MCF 10A (cell line): Measurements from ENCODE around the gene FNTB. TPM values are rescaled to one million over a fixed set of nuclear protein-coding genes. Genes with fewer than 3 reads are reported as not detected.

Source experiments
- BruUV-seq: library from RNA; stranded (reverse); fragments of 400-500 nt; replicated peaks from 2 replicates; lab custom pipeline; 2021; lab: Mats Ljungman, UMichigan
- CTCF ChIA-PET: fragments of 300-600 bp; sonication (Branson Sonifier 250); formaldehyde crosslinking; extraction: SDS; loops from one replicate; lab custom pipeline; 2021; ENCODE audit warnings: antibody characterized with exemption, inconsistent platforms; lab: Yijun Ruan, JAX
- POLR2A ChIA-PET: fragments of 300-600, 350-650 bp; sonication (Branson Sonifier 250); formaldehyde crosslinking; extraction: SDS; loops from one replicate; lab custom pipeline; 2020; ENCODE audit warnings: antibody characterized with exemption, inconsistent platforms; lab: Yijun Ruan, JAX
- DNase-seq: peaks from one replicate; pipeline ENCODE4 v3.0.0-alpha.2; 2018; ENCODE audit not compliant: unreplicated experiment
- H3K27ac Mint-ChIP-seq: one replicate; pipeline ENCODE4 v1.8.0; 2022; ENCODE audit warnings: mild to moderate bottlenecking, low read depth, mixed read lengths; ENCODE audit not compliant: unreplicated experiment
- H3K27me3 Mint-ChIP-seq: one replicate; pipeline ENCODE4 v1.8.0; 2022; ENCODE audit warnings: mixed read lengths; ENCODE audit not compliant: insufficient read depth, unreplicated experiment
- H3K36me3 Mint-ChIP-seq: one replicate; pipeline ENCODE4 v1.8.0; 2022; ENCODE audit warnings: mild to moderate bottlenecking, moderate library complexity, mixed read lengths; ENCODE audit not compliant: insufficient read depth, unreplicated experiment
- H3K4me1 Mint-ChIP-seq: one replicate; pipeline ENCODE4 v1.8.0; 2022; ENCODE audit warnings: mixed read lengths; ENCODE audit not compliant: insufficient read depth, unreplicated experiment
- H3K4me3 Mint-ChIP-seq: one replicate; pipeline ENCODE4 v1.8.0; 2022; ENCODE audit warnings: mild to moderate bottlenecking, moderate library complexity, mixed read lengths; ENCODE audit not compliant: unreplicated experiment
- H3K9me3 Mint-ChIP-seq: one replicate; pipeline ENCODE4 v1.8.0; 2022; ENCODE audit warnings: mixed read lengths; ENCODE audit not compliant: unreplicated experiment
- intact Hi-C: fragments of 100-400 bp; cut with micrococcal nuclease; formaldehyde crosslinking; loops from 2 replicates; pipeline ENCODE4 v1.14.1; 2022
- total RNA-seq: library from RNA; stranded (reverse); gene quantifications from 2 replicates; pipeline ENCODE4 v1.2.3, GENCODE V29; 2022
- TF ChIP-seq, protein P1 (sequence below): fragments of 200-600 bp; IDR thresholded peaks from one replicate; pipeline ENCODE4 v1.8.0; 2022; ENCODE audit warnings: antibody characterized with exemption, mild to moderate bottlenecking; ENCODE audit not compliant: unreplicated experiment

FNTB gene
- total RNA-seq, 1 experiment from 2014 or later = 12.2 TPM

- Mint-ChIP-seq H3K9me3 (no peaks in the 10 kb centered on the region), H3K27me3 (no peaks in the 10 kb centered on the region), H3K36me3 (no peaks in the 10 kb centered on the region), H3K4me1 (no peaks in the 10 kb centered on the region), H3K27ac (no peak overlapping the region), H3K4me3 (peak overlapping the region; percentile 56)
- ChIA-PET POLR2A (interaction anchor here (0.6 to 1.5 kb wide), 3 partner anchors 14 to 470 kb away, joined by 3 to 4 read pairs (median 4); no protein-coding TSS in a partner anchor), CTCF (interaction anchor here (0.6 to 1.8 kb wide), 4 partner anchors 9 to 23 kb away, joined by 3 to 7 read pairs (median 4); no protein-coding TSS in a partner anchor)
- no TSS peak for BruUV-seq
- DNase-seq = no peak
- TF ChIP-seq, protein P1, sequence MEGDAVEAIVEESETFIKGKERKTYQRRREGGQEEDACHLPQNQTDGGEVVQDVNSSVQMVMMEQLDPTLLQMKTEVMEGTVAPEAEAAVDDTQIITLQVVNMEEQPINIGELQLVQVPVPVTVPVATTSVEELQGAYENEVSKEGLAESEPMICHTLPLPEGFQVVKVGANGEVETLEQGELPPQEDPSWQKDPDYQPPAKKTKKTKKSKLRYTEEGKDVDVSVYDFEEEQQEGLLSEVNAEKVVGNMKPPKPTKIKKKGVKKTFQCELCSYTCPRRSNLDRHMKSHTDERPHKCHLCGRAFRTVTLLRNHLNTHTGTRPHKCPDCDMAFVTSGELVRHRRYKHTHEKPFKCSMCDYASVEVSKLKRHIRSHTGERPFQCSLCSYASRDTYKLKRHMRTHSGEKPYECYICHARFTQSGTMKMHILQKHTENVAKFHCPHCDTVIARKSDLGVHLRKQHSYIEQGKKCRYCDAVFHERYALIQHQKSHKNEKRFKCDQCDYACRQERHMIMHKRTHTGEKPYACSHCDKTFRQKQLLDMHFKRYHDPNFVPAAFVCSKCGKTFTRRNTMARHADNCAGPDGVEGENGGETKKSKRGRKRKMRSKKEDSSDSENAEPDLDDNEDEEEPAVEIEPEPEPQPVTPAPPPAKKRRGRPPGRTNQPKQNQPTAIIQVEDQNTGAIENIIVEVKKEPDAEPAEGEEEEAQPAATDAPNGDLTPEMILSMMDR = no peak
- intact Hi-C loops = no loop called here
Measured at GRCh38 chr14:64971491-64971942, 15.2 kb upstream of the FNTB start.

GRCh38 chr14:64971943-64972791, 14.5 kb upstream of the FNTB start, which contains the start of gene RAB15:
Gene RAB15 (minus strand): TSS chr14:64972336. CDS start chr14:64972076, 260 bp downstream.
- Mint-ChIP-seq H3K36me3 (no peaks in the 10 kb centered on the region), H3K9me3 (no peaks in the 10 kb centered on the region), H3K27me3 (peaks cover 4% of the 10 kb centered on the region), H3K4me1 (no peaks in the 10 kb centered on the region), H3K4me3 (peak within 1 kb of the TSS; percentile 69), H3K27ac (no peak within 1 kb of the TSS)
- intact Hi-C loops = no loop called here
- TF ChIP-seq, protein P1 = no peak
- ChIA-PET CTCF (interaction anchor here (1.8 kb wide), 1 partner anchor 14 kb away, joined by 7 read pairs; no protein-coding TSS in a partner anchor), POLR2A (interaction anchor here (0.6 kb wide), 1 partner anchor 21 kb away, joined by 4 read pairs; no protein-coding TSS in a partner anchor)
- no TSS peak for BruUV-seq
- DNase-seq = no peak

DNA sequence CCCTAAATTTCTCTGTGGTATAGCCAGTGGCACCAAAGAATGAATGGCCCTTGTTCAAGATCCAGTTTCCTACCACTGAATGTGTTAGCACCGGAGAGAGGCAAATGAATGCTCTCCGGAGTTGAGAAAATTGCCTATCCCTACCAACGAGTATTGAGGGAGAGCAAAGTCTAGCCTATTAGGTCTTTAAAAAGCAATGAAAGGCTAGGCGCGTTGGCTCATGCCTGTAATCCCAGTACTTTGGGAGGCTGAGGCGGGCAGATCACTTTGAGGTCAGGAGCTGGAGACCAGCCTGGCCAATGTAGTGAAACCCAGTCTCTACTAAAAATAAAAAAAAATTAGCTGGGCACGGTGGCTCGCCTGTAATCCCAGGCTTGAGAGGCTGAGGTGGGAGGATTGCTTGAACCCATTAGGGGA, 13.7 kb upstream of the FNTB start:
- no peaks in the 10 kb centered on the region for H3K9me3 Mint-ChIP-seq
- CTCF ChIA-PET = interaction anchor here (1.0 to 1.1 kb wide), 2 partner anchors 10 to 12 kb away, joined by 3 read pairs; no protein-coding TSS in a partner anchor
- no TSS peak for BruUV-seq
- intact Hi-C loops = no loop called here
- H3K4me3 Mint-ChIP-seq = peak overlapping the region; percentile 69
- H3K27ac Mint-ChIP-seq = no peak overlapping the region
- no peaks in the 10 kb centered on the region for H3K36me3 Mint-ChIP-seq
- no peak for DNase-seq
- TF ChIP-seq, protein P1 = no peak
- POLR2A ChIA-PET = interaction anchor here (0.6 kb wide), 1 partner anchor 465 kb away, joined by 3 read pairs; no protein-coding TSS in a partner anchor
- peaks cover 13% of the 10 kb centered on the region for H3K27me3 Mint-ChIP-seq
- H3K4me1 Mint-ChIP-seq = no peaks in the 10 kb centered on the region

DNA sequence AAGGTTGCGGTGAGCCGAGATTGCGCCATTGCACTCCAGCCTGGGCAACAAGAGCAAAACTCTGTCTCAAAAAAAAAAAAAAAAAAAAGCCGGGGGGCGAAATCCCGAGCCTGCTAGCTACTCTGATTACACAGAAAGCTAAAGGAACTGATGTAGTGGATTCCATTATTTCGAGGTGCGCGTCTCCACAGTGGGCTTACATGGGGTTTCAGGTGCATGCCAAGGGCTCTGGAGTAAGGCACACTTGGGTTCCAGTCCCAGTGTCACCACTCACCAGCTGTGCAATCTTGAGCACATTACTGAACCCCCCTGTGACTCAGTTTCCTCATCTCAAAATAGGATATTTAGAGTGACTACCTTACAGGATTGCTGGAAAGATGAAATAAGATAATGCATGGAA, 12.9 kb upstream of the FNTB start:
- Mint-ChIP-seq H3K4me3 (no peak overlapping the region), H3K9me3 (no peaks in the 10 kb centered on the region), H3K36me3 (no peaks in the 10 kb centered on the region), H3K27me3 (peaks cover 18% of the 10 kb centered on the region), H3K27ac (no peak overlapping the region), H3K4me1 (no peaks in the 10 kb centered on the region)
- intact Hi-C loops = no loop called here
- BruUV-seq = no TSS peak
- TF ChIP-seq, protein P1 = no peak
- no peak for DNase-seq
- CTCF ChIA-PET = interaction anchor here (1.0 to 1.1 kb wide), 2 partner anchors 10 to 11 kb away, joined by 3 read pairs; no protein-coding TSS in a partner anchor
- POLR2A ChIA-PET = interaction anchor here (0.6 kb wide), 1 partner anchor 466 kb away, joined by 3 read pairs; no protein-coding TSS in a partner anchor
